ENCODE data around the gene FLVCR2. TPM values are rescaled to one million over a fixed set of nuclear protein-coding genes. Genes with fewer than 3 reads are reported as not detected.

FLVCR2 gene
- total and polyA plus RNA-seq, 8 donors = 0.33 to 6.3 (median 2.4) TPM

GRCh38 chr14:75619548-75619947 is 41.1 kb downstream of the FLVCR2 start:
- DNase-seq (no peak), ATAC-seq (no peak), FAIRE-seq (no peak)
- no peaks in the 10 kb centered on the region for H3K27me3 ChIP-seq
- 91% methylated on average over 1 of the region's 1 CpG for WGBS, 2 donors
- no peak overlapping the region for H3K4me3 ChIP-seq
- H3K9me3 ChIP-seq = no peaks in the 10 kb centered on the region
- no peak overlapping the region for H3K27ac ChIP-seq
- no peaks in the 10 kb centered on the region for H3K4me1 ChIP-seq
- intact Hi-C loops (cut with DNase I) = no loop called here
- no peaks in the 10 kb centered on the region for H3K36me3 ChIP-seq
- TF ChIP-seq CTCF (IDR thresholded peaks at IDR 0.05) = no peak

DNA sequence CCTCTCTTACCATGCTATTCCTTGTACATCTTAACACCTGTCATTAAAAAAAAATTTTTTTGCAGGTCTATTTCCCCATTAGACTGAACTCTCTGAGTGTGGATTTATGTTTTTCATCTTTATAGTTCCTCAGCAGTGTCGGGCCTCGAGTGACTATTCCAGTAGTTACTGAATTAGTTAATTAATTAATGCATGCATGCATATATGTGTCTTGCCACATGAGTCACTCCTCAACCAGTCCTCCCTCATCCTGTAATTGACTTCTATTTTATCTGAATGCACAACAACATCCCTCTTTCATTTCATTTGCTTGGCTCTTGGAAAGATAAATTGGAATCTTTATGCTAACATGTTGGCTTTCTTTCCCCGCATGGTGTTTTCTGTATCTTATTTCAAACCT is 46.6 kb downstream of the FLVCR2 start:
- ATAC-seq (no peak), FAIRE-seq (no peak)
- no peaks in the 10 kb centered on the region for H3K4me1 ChIP-seq

DNA sequence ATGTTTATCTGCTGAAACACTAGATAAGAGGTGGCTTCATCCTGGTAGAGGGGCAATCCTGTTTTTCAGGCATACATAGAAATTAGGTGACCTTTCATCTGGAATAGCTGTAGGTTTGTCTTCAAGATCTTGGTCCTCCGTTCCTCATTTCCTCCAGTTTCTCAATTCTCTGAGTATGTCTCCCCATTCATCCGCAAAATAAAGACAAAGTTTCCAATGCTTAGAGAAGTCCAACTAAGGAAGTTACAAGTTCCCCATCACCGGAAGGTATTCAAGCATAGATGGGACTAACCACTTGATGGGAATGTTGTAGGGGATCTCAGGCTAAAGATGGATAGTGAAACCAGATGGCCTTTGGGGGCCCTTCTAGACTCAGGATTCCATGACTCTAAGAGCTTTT is 48.0 kb downstream of the FLVCR2 start:
- ATAC-seq (no peak), FAIRE-seq (no peak), DNase-seq (no peak)
- no peaks in the 10 kb centered on the region for H3K4me1 ChIP-seq
- H3K36me3 ChIP-seq = no peaks in the 10 kb centered on the region
- no peak for TF ChIP-seq CTCF (IDR thresholded peaks at IDR 0.05)
- intact Hi-C loops (cut with DNase I) = no loop called here
- no peaks in the 10 kb centered on the region for H3K27me3 ChIP-seq
- H3K9me3 ChIP-seq = no peaks in the 10 kb centered on the region
- 93 to 94% methylated on average over 3 of the region's 3 CpGs for WGBS, 2 donors
- no peak overlapping the region for H3K4me3 ChIP-seq
- H3K27ac ChIP-seq = no peak overlapping the region

More for the DNA sequence above, 46.6 kb downstream of the FLVCR2 start:
- intact Hi-C loops (cut with DNase I) = no loop called here
- Histone ChIP-seq H3K27ac (no peak overlapping the region), H3K27me3 (no peaks in the 10 kb centered on the region), H3K36me3 (no peaks in the 10 kb centered on the region), H3K9me3 (no peaks in the 10 kb centered on the region), H3K4me3 (no peak overlapping the region)
- 95 to 96% methylated on average over 3 of the region's 3 CpGs for WGBS, 2 donors
- no peak for DNase-seq
- TF ChIP-seq CTCF (IDR thresholded peaks at IDR 0.05) = no peak

- Histone ChIP-seq H3K4me3 (no peak overlapping the region), H3K27me3 (no peaks in the 10 kb centered on the region), H3K36me3 (no peaks in the 10 kb centered on the region), H3K27ac (no peak overlapping the region), H3K4me1 (no peaks in the 10 kb centered on the region), H3K9me3 (no peaks in the 10 kb centered on the region)
- intact Hi-C loops (cut with DNase I) = no loop called here
- ATAC-seq = no peak
- FAIRE-seq = no peak
- no peak for DNase-seq
- WGBS, 2 donors = 66 to 70% methylated on average over 3 of the region's 3 CpGs
- TF ChIP-seq CTCF (IDR thresholded peaks at IDR 0.05) = no peak
These were observed 48.4 kb downstream of the FLVCR2 start for GRCh38 chr14:75626863-75627262.

DNA sequence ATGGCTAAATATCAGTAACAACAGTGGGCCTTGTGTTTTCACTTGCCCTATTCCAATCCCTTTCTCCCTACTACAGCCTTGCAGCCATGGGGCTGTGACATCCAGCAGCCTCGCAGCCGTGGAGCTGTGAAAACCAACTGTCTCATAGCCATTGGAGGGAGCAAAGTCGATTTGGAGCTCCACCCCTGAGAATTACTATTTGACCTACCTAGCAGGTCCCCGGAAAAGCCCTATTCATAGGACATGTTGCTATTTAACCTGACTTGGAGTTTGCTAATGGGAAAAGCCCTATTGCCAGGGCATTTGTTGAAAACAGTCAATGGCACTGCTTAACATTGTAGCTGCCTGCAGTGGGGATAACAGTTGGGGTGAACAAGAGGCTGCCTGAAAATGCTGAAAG is 49.0 kb downstream of the FLVCR2 start:
- ATAC-seq (no peak), FAIRE-seq (no peak), DNase-seq (no peak)
- no peaks in the 10 kb centered on the region for H3K9me3 ChIP-seq
- WGBS, 2 donors = 66 to 68% methylated on average over 4 of the region's 4 CpGs
- H3K27me3 ChIP-seq = no peaks in the 10 kb centered on the region
- H3K4me3 ChIP-seq = no peak overlapping the region
- no peak for TF ChIP-seq CTCF (IDR thresholded peaks at IDR 0.05)
- no peak overlapping the region for H3K27ac ChIP-seq
- H3K4me1 ChIP-seq = no peaks in the 10 kb centered on the region
- H3K36me3 ChIP-seq = no peaks in the 10 kb centered on the region
- intact Hi-C loops (cut with DNase I) = no loop called here
